GM10248 (cell line): ENCODE measurements around the gene GPC6.

Source experiments
- CTCF ChIA-PET: fragments of 300-600 bp; sonication (Branson Sonifier 250); formaldehyde crosslinking; extraction: SDS; loops from one replicate; lab custom pipeline; 2021; ENCODE audit warnings: antibody characterized with exemption; lab: Yijun Ruan, JAX
- POLR2A ChIA-PET: fragments of 350-650 bp; sonication (Branson Sonifier 250); formaldehyde crosslinking; extraction: SDS; loops from one replicate; lab custom pipeline; 2020; ENCODE audit warnings: antibody characterized with exemption; lab: Yijun Ruan, JAX
- DNase-seq: peaks from one replicate; pipeline ENCODE4 v3.0.0; 2012; ENCODE audit errors: extremely low spot score
- TF ChIP-seq, protein P1 (sequence below): IDR thresholded peaks from 2 replicates; pipeline ENCODE4 v1.5.1; 2012; ENCODE audit warnings: mild to moderate bottlenecking, low read depth; ENCODE audit errors: extremely low read depth, missing control alignments, control extremely low read depth

GPC6 gene

DNA sequence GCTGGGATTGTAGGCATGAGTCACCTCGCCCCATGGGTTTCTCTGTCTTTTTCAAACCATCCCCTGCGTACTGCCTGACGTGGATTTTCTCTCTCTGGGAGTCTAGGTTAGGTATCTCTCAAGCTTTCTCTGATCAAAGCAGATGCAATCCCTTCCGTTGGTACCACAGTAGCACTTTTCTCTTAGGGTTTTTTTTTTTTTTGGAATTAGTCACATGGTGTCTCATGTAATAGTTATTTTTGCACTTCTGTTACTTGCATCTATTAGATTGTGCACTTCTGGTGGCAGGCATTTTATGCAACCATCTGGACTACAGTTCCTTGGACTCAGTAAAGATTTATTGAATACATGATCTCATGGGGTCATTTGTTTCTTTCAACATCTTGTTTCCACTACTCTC lies 72.1 kb downstream of the GPC6 start:
- TF ChIP-seq, protein P1, sequence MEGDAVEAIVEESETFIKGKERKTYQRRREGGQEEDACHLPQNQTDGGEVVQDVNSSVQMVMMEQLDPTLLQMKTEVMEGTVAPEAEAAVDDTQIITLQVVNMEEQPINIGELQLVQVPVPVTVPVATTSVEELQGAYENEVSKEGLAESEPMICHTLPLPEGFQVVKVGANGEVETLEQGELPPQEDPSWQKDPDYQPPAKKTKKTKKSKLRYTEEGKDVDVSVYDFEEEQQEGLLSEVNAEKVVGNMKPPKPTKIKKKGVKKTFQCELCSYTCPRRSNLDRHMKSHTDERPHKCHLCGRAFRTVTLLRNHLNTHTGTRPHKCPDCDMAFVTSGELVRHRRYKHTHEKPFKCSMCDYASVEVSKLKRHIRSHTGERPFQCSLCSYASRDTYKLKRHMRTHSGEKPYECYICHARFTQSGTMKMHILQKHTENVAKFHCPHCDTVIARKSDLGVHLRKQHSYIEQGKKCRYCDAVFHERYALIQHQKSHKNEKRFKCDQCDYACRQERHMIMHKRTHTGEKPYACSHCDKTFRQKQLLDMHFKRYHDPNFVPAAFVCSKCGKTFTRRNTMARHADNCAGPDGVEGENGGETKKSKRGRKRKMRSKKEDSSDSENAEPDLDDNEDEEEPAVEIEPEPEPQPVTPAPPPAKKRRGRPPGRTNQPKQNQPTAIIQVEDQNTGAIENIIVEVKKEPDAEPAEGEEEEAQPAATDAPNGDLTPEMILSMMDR = no peak
- CTCF ChIA-PET = no interaction called here

DNA sequence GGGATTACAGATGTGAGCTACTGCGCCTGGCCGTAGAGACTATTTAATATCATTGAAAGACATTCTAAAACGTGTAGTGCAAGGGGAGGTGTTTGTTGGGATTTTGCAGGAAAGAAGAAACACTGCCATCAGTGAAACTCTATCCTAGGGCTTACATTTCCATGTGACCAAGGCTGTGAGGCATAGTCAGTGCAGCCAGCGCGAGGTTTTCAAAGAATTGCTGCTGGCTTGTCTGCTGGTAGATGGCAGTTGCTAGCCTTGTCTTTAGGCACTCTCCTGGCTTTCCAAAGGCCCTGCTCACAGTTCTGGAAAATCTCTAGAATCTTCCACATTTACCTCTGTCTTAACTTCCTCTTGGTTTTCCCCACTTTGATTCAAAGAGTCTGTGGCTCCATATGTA lies 77.5 kb downstream of the GPC6 start:
- POLR2A ChIA-PET = no interaction called here
- DNase-seq = no peak
- CTCF ChIA-PET = no interaction called here
- TF ChIP-seq, protein P1 = no peak

More for the DNA sequence above, 72.1 kb downstream of the GPC6 start:
- POLR2A ChIA-PET = no interaction called here
- DNase-seq = no peak

DNA sequence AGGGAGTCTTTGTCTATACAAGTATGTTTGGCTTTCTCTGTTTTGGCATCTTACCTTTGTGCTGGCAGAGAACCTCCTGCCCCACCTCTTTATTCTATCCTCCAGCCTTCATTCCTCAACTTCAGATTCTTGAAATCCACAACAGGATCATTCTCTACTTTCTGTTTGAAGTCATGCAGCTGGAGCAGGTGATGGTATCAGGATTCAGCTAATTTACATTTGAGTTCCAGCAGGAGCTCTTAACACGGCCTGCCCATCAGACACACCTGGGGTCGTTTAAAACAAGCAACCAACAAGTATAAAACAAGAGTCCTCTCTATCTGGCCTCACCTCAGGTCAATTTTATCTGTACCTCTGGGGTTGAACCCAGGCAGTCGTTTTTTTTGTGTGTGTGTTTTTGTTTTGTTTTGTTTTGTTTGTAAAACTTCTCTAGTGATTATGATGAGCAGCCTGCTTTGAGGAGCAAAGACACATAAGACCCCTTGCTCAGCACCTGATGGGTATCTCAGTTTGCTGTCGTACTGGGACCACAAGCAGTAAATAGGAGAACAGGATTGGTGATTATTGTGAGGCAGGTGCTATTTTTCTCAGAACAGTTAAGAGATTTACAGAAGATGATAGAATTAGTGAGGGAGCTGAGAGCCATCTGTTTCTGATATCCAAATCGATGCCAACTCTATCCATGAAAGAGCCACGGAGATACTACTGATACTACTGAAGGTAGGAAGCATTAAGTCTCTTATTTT lies 78.4 kb downstream of the GPC6 start:
- TF ChIP-seq, protein P1 = no peak
- DNase-seq = no peak
- ChIA-PET POLR2A (no interaction called here), CTCF (interaction anchor here (1.4 kb wide), 1 partner anchor 10 kb away, joined by 4 read pairs; no protein-coding TSS in a partner anchor)

DNA sequence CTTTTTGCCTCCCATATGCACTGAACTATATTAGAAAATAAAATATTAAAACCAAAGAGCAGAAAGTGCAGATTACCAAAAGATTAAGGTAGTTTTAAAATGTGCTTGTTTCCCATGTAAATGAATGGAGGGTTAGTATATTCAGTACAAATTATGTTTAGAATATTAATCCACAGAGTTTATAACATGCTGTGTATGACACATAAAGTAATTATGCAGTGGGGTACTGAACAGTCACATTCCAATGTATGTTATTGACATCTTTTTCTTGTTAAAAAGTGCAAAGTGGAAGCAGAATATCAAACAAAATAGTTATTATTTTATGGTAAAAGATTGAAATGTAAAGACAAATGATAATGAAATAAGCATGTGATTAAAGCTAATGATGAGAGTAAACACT lies 79.3 kb downstream of the GPC6 start:
- POLR2A ChIA-PET = no interaction called here
- CTCF ChIA-PET = interaction anchor here (1.4 kb wide), 1 partner anchor 9 kb away, joined by 4 read pairs; no protein-coding TSS in a partner anchor

DNA sequence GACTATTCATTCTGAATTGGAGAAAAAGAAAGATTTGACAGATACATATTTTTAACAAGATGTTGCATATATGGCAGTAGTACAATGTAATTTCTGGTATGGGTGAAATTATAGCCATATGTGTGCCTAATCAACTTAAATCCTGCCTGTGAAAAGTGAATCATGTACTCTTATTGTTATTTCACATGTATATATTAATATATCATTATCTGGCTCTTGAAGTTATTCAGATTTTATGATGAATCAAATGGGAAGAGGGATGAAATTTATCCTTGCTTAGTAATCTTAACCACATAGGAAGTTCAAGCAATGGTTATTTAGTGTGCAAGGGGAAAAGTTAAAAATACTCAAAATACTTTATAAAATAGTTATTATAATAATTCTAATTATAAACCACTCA lies 80.5 kb downstream of the GPC6 start:
- TF ChIP-seq, protein P1 = no peak
- ChIA-PET CTCF (interaction anchor here (0.7 kb wide), 1 partner anchor 9 kb away, joined by 3 read pairs; no protein-coding TSS in a partner anchor), POLR2A (no interaction called here)
- DNase-seq = no peak

More for the DNA sequence above, 79.3 kb downstream of the GPC6 start:
- TF ChIP-seq, protein P1 = no peak
- DNase-seq = no peak

DNA sequence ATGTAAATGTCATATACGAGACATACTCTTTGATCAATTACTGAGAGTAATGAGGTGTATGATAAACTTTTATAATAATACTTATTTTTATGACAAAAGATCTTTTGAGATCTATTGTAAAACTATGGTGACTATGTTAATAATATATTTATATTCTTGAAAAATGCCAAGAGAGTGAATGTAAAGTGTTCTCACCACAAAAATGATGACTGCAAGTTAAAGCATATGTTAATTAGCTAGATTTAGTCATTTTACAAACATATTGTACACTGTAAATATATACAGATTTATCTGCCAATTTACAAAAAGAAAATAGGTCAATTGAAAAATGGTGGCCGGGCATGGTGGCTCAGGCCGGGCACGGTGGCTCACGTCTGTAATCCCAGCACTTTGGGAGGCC lies 81.0 kb downstream of the GPC6 start:
- CTCF ChIA-PET = no interaction called here
- POLR2A ChIA-PET = no interaction called here
- no peak for DNase-seq
- TF ChIP-seq, protein P1 = no peak
